KOPT-K1 (cell line): ENCODE measurements around the gene HES7.

Source experiments
- H3K27ac ChIP-seq: fragments of 200-600 bp; sonication (generic); 2 replicates; pipeline ENCODE4 v1.5.1; 2016; ENCODE audit warnings: antibody characterized with exemption, mild to moderate bottlenecking, low read depth, low read length; ENCODE audit not compliant: poor library complexity, severe bottlenecking
- H3K36me3 ChIP-seq: fragments of 200-600 bp; sonication (generic); 2 replicates; pipeline ENCODE4 v1.5.1; 2017; ENCODE audit warnings: antibody characterized with exemption, mild to moderate bottlenecking, low read length, moderate library complexity; ENCODE audit not compliant: insufficient read depth
- H3K9me3 ChIP-seq: fragments of 200-600 bp; sonication (generic); 2 replicates; pipeline ENCODE4 v1.5.1; 2017; ENCODE audit warnings: antibody characterized with exemption, low read length, mild to moderate bottlenecking; ENCODE audit not compliant: insufficient read depth, poor library complexity, severe bottlenecking

Gene HES7

DNA sequence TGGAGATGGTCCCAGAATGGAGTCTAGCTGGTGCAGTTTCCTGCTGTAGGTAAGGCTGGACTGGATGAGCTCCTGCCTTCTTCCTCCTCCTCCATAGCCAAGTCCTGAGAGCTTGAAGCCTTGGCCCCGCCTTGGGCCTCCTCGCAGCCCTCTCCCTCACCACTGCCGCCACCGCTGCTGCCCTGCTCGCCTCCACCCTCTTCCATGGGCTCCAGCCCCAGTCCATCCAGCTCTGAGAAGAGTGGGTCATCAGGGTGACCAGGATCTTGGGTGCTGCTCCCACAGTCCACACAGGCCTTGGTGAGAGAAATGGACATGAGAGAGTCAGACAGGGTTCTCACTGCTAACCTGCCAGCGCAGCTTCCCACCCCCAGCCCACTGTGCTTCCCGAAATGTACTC, 17.1 kb upstream of the HES7 start:
- Histone ChIP-seq H3K36me3 (peaks cover 61% of the 10 kb centered on the region), H3K9me3 (no peaks in the 10 kb centered on the region), H3K27ac (no peak overlapping the region)

DNA sequence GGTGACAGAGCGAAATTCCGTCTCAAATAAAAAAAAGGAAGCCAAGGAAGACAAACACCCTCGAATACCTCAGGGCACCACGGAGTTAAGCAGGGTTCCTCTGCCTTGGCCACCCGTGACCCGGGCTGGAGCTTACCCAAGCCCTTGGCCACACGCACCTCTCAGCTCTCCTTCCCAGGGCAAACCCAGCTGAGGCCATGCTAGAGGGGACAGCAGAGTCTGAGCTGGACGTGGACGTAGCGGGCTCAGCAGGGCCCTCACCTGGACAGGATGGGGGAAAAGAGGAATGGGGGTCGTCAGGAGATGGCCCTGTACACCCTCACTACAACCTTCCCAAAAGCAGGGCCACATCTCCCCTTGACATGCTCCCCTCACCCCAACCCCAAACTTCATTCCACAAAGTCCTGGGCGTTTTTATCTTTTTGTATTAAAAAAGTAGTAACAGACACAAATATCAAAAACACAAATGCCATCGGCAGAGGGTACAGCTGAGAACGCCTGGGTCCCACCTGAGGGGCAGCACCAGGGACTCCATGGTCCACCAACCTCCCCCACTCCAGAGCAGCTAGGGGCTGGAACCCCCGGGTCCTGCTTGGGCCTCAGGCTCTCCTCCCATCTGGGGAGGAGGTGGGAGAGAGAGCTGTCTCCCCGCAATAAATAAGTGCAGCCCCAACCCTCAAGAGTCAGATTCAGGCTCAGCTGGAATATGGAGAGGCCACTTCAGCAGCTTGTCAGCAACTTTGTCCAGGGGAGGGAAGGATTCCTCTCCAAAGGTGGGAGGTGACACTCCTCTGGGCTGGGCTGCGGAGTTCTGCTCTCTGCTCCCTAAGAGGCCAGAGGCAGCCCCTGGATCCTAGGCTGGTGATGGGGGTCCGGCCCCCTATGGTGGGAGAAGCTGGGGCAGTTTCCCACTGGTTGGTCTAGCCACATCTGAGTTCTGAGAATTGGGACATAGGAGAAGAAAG, 16.4 kb upstream of the HES7 start:
- H3K27ac ChIP-seq, result no peak overlapping the region
- H3K9me3 ChIP-seq, result no peaks in the 10 kb centered on the region
- peaks cover 54% of the 10 kb centered on the region for H3K36me3 ChIP-seq

DNA sequence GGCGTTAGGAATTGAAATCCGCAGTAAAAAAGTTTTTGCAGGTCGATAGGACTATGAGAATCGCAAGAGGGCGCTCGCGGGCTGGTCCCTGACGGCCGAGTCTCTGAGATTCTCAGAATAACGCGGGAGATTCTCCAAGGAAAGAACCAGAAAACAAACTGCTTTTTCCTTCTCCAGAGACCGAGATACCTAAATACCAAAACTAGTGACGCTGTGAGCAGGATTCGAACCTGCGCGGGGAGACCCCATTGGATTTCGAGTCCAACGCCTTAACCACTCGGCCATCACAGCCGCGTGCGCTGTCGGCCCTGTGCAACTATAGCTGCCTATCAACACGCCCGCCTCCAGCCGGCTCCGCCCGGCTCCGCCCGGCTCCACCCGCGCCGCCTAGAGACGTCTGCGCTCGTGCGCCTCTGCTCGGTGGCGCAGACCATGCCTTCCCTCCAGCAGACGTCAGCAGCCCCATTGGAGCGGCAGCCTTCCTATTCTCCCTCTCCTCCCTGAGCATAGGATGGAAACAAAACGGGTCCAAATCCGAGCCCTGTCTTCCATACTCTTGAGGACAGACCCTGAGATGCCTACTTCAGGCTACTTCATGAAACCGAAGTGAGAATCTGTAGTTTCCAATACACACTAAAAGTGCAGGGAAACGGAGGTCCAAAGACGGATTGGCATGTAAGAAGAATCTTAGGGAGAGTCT, 14.9 kb upstream of the HES7 start:
- Histone ChIP-seq H3K9me3 (no peaks in the 10 kb centered on the region), H3K36me3 (peaks cover 39% of the 10 kb centered on the region), H3K27ac (peak overlapping the region; percentile 57)

DNA sequence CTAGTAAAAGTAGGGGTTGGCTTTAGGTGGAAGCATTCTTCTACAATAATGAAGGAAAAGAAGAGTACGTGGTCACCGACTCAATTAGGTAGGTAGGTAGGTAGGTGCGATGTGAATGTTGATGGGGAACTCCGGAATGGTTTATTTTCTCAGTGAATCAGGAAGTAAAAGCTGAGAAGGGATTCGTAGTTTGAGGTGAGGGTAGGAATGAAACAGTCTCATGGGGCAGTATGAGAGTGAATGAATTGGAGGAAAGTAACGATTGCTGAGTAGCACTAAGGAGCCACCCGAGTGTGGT, 14.4 kb upstream of the HES7 start:
- no peaks in the 10 kb centered on the region for H3K9me3 ChIP-seq
- peak overlapping the region; percentile 57 for H3K27ac ChIP-seq
- H3K36me3 ChIP-seq, result peaks cover 34% of the 10 kb centered on the region

DNA sequence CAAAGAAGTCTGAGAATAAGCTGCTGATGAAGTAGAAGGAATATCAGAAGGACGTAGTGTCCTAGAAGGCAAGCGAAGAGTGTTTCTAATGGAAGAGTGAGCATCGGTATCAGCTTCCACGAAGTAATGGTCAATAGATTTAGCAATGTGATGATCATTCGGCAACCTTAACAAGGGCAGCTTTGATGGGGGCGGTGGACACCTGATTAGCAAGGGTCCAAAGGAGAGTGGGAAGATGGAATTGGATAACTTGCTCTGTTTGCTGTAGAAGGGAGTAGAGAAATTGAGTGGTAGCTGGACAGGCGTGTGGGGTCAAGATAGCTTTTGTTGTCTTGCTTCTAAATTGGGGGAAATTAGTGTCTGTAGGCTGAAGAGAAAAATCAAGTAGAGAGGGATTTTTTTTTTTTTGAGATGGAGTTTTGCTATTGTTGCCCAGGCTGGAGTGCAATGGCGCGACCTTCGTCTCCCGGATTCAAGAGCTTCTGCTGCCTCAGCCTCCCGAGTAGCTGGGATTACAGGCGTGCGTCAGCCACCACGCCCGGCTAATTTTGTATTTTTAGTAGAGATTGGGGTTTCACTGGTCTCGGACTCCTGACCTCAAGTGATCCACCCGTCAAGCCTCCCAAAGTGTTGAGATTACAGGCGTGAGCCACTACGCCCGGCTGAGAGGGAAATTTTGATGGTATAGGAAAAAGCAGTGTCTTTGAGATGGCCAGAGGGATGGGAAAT, 13.9 kb upstream of the HES7 start:
- H3K36me3 ChIP-seq, result peaks cover 29% of the 10 kb centered on the region
- peak overlapping the region; percentile 57 for H3K27ac ChIP-seq
- no peaks in the 10 kb centered on the region for H3K9me3 ChIP-seq

DNA sequence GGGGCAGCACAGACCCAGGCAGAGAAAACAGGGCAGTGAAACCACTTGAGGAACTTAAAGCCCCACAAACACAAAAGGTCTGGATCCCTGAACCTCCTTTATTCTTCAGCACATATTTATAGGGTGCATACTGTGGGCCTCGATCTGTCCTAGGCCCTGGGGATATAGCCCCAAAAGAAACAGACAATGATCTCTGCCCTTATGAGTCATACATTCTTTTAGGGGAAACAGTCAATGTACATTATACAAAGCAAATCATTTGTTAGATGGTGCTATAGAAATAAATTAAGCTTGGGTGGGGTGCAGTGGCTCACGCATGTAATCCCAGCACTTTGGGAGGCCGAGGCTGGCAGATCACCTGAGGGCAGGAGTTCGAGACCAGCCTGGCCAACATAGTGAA, 10.0 kb upstream of the HES7 start:
- no peak overlapping the region for H3K27ac ChIP-seq
- H3K36me3 ChIP-seq, result no peaks in the 10 kb centered on the region
- no peaks in the 10 kb centered on the region for H3K9me3 ChIP-seq

DNA sequence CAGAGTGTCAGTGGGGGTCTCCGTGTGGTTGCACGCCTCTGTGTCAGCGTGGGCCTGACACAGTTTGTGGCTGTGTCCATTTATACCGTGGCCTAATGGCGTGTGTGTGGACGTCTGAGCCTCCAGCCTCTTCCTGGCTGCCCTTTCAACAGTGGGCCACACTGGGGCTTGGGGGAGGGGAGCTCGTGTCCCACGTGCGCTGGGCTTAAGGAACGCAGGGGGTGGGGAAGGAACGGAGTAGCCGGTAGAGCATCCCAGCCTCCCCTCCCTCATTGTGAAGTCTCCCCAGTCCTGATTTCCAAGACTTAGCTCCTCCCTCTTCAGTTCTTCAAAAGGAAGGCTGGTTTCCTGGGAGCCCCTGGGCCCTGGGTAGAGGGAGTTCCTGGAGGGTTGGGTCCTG, 9.5 kb upstream of the HES7 start:
- Histone ChIP-seq H3K36me3 (no peaks in the 10 kb centered on the region), H3K9me3 (no peaks in the 10 kb centered on the region), H3K27ac (no peak overlapping the region)

DNA sequence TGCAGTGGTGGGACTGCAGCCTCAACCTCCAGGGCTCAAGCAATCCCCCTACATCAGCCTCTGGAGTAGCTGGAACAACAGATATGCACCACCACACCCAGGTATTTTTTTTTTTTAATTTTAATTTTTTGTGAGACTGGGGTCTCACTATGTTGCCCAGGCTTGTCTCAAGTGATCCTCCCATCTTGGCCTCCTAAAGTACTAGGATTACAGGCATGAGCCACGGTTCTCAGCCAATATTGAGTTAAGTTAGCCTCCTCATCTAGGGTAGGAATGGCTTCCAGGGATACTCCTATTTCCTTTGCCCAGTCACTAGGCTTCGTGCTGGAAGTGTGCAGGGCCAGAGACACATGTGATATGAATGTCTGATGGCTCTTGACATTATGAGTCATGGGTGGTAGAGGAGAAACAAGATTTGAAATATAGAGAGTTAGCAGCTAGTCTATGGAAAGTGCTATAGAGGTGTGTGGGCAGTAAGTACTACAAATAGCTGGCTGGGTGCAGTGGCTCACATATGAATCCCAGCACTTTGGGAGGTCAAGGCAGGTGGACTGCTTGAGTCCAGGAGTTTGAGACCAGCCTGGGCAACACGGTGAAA, 8.0 kb upstream of the HES7 start:
- Histone ChIP-seq H3K9me3 (no peaks in the 10 kb centered on the region), H3K27ac (no peak overlapping the region), H3K36me3 (no peaks in the 10 kb centered on the region)

DNA sequence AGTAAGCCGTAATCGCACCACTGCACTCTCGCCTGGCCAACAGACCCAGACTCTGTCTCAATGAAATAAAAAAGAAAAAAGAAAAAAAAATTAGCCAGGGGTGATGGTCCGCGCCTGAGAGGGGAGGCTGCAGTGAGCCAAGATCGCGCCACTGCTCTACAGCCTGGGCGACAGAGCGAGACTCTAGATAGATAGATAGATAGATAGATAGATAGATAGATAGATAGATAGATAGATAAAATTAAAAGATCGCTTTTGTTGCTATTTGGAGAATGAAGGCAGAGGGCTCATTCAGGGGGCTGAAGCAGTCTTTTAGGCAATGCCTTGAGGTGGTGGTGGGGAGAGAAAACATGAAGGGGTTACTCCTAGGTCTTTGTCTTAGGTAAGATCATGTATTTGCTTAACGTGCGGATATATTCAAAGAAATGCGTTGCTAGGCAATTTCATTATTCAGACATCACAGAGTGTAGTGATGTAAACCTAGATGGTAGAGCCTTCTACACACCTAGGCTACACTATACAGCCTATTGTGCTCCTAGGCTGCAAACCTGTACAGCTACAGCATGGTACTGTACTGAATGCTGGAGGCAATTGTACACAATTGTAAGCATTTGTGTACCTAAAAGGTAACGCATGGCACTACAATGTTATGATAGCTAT, 4.3 kb upstream of the HES7 start:
- no peak overlapping the region for H3K27ac ChIP-seq
- no peaks in the 10 kb centered on the region for H3K36me3 ChIP-seq
- H3K9me3 ChIP-seq, result no peaks in the 10 kb centered on the region

DNA sequence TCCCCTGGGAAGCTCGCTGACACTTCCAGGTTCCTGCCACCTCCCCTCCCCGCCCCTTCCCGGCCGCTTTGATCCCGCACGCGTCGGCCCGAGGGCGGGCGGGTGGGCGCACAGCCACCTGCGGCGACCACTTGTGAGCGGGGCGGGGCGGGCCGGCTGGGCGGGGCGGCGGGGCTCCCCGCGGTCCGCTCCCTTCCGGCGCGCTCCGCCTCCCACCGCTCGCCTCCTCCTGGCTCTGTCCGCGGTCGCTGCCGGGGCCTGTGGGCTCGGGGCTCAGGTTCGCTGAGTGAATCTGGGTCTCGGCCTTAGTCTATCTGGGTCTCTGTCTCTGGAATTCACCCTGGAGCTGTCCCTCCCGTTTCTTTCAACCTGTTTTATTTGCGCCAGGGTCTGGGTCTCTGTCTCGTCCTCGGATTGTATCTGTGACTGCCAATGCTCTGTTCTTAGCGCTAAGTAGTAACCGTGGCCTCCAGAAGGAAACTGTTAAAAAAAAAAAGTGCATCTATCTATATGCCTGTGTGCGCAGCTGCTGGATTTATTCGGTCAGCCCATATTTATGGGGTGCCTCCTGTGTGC, 2.7 kb upstream of the HES7 start:
- H3K9me3 ChIP-seq, result no peaks in the 10 kb centered on the region
- H3K27ac ChIP-seq, result peak overlapping the region; percentile 5
- no peaks in the 10 kb centered on the region for H3K36me3 ChIP-seq

DNA sequence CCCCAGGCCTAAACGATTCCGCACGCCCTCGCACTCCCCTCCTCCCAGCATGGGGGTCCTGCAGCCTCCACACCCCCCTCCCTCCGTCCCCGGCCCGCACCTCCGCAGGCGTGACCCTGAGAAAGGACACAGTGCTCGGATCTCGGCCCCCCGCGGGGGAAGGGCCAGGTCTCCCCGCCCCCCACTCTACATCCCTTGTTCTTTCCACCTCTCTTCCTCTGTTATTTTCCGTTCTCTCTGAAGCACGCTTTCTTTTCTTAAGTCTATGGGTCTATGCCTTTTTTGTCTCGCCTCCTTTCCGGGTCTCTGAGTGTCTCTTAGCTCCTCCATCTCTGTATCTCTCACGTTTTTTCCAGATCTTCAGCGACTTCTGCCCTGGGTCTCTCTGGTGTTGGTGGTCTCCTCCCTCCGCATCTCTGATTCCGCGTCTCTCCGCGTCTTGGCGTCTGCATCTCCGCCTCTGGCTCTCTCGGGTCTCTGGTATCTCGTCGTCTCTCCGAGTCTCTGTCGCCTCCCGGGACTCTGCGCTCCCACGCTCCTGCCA, 2.1 kb upstream of the HES7 start:
- Histone ChIP-seq H3K9me3 (no peaks in the 10 kb centered on the region), H3K27ac (peak overlapping the region; percentile 5), H3K36me3 (no peaks in the 10 kb centered on the region)

DNA sequence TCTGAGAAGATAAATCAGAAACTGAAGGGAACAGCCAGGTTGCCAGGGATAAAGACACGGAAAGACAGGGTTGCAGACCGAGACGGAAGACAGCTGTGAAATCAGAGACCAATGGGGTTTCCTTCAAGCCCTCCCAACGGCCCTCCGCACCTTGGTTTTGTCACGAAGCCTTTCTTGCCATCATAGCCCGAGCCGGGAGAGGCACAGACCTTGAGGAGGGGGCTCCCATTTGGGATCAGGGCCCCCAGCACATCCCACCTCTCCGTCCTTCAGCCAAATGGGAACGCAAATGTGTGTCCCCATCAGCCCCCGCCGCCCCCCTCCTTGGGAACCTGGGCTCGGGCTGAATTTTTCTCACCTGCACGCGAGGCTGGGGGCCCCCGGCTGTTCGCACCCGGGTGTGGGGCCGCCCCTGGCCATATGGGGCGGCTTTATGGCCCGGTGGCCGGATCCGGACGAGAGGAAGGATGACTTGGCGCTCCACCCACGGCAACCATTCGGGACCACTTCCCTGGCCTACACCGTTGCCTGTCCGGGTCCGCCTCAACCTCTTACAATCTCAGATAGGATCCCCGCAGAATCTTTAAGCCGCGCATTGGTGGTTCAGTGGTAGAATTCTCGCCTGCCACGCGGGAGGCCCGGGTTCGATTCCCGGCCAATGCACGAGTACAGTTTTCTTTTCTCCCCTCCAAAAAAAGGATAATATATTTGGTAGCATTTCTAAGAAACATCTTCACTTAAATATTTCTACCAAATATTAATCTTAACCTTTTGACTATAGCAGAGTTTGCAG, 1.4 kb upstream of the HES7 start:
- Histone ChIP-seq H3K27ac (peak overlapping the region; percentile 5), H3K9me3 (no peaks in the 10 kb centered on the region), H3K36me3 (no peaks in the 10 kb centered on the region)

DNA sequence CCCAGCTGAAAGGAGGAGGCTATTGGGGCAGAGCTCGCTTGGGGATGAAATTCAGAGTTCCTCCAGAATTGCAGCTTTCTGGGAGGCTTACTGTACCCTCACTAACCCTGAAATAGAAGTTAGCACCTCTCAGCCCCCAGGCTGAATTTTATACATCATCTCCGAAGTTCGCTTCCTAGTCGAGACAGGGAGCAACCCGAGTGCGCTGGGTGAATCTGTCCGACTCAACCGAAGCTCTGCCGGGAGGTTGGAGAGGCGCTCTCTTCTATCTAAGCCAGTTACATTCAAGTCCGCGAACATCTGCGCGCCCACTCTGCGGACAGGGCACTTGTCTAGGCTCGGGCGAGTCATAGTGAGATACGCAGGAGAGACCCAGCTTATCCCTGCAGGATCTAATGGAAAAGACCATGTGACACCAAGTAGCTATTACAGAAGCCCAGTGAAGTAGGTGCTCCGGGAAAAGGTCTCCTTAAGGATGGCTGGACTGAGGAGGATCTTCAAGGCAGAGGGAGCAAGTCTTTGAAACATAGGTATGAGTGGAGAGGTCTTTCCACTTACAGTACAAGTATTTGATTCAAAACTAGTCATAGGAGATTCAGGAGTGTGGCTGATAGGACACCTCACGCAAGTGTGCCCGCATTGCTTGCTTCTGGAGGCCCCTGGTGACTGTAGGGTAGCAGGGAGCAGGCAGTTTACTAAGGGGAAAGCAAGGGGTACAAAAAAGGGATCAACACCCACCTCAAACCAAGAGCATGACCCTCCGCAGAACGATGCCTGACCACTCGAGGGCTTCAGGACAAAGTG, 646 bp upstream of the HES7 start:
- Histone ChIP-seq H3K9me3 (no peaks in the 10 kb centered on the region), H3K27ac (no peak overlapping the region), H3K36me3 (no peaks in the 10 kb centered on the region)
